Measurements from ENCODE around the gene SNCB.

Gene SNCB

GRCh38 chr5:176644294-176644693 is 14.0 kb upstream of the SNCB start:
- DNase-seq, result no peak

- no peak for DNase-seq
Measured at GRCh38 chr5:176643491-176644219, 13.3 kb upstream of the SNCB start.

DNA sequence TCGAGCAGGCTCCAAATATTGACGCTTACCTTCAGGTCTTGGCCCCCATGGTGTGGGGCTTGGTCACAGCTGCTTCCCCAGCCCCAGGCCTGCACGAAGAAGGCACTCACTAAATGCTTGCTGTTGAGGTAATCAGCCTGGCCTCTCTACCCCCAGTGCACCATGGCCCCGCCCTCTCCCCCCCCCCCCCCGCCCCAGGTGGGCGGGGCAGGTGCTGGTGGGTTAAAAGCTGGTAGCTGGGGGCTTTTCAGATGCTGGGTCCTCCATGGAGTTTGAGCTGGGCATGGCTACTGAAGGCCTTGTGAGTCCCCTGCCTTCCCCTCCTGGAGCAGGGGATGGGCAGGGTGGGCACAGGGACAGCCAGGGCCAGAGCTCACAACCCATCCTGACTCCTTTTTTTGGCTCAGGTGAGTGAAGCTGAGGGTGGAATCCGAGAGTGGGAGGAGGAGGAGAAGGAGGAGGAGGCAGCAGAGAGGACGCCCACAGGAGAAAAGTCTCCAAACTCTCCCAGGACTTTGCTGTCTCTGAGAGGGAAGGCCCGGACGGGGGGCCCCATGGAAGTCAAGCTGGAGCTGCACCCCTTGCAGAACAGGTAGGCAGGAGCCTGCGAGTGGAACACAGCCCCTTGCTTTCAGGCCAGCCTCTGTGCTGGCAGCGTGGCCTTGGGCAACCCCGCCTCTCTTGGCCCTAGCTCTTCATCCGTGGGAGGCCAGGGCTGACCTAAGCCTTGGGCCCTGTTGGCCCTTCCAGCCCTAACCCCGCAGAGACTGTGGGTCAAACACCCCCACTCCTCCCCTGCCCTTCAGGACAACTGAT is 12.5 kb upstream of the SNCB start:
- DNase-seq, result no peak

DNA sequence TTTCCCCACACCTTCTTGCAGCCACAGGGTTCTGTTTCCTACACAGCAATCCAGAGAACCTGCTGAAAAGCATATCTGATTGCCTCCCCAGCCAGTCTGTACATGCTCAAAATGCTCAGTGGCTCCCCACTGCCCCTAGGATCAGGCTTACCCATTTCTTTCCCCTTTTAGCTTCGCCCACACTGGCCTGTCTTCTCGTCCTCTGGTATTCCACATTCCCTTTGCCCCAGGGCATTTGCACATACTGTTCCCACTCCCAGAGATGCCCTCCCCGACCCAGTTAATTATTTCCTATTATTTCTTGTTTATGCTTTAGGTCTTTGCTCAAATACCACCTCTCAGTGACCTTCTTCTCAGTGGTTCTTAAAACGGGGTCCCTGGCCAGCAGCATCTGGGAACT is 10.3 kb upstream of the SNCB start:
- DNase-seq, result no peak

DNA sequence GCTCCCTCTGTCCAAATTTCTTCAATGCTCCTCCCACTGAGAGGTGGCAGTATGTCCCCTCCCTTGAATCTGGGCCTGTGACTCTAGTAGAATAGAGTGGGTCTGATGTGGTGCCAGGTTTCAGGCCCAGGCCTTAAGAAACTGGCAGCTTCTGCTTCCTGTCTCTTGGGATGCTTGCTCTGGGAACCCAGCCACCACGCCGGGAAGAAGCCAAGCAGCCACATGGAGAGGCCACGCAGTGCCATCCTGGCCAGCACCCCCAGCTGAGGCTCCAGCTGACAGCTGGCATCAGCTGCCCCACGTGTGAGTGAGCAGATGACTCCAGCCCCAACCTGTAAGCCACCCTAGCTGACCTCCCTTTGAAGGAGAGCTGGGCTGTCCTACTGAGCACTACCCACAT is 9.6 kb upstream of the SNCB start:
- no peak for DNase-seq

GRCh38 chr5:176639208-176639607 is 8.9 kb upstream of the SNCB start:
- DNase-seq, result no peak

DNA sequence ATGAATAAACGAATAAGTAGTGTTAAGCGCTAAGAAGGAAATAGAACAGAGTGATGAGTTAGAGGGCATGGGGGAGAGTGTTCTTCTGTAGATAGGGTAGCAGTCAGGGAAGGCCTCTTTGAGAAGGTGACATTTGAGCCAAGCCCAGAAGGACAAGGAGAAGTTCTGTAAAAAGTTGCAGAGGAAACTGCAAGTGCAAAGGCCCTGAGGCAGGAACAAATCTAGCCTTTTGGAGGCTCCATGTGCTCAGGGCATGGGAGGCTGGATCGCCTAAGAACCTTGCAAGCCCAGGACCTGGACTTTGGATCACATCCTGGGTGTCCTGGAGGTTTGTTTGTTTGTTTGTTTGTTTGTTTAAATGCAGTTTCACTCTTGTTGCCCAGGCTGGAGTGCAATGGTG is 8.1 kb upstream of the SNCB start:
- DNase-seq, result no peak

- DNase-seq, result no peak
Measured at GRCh38 chr5:176637556-176637955, 7.2 kb upstream of the SNCB start.

GRCh38 chr5:176636426-176636825 is 6.1 kb upstream of the SNCB start:
- no peak for DNase-seq

GRCh38 chr5:176633598-176633997 is 3.3 kb upstream of the SNCB start:
- DNase-seq, result no peak

- no peak for DNase-seq
Measured at GRCh38 chr5:176632745-176633144, 2.4 kb upstream of the SNCB start.

DNA sequence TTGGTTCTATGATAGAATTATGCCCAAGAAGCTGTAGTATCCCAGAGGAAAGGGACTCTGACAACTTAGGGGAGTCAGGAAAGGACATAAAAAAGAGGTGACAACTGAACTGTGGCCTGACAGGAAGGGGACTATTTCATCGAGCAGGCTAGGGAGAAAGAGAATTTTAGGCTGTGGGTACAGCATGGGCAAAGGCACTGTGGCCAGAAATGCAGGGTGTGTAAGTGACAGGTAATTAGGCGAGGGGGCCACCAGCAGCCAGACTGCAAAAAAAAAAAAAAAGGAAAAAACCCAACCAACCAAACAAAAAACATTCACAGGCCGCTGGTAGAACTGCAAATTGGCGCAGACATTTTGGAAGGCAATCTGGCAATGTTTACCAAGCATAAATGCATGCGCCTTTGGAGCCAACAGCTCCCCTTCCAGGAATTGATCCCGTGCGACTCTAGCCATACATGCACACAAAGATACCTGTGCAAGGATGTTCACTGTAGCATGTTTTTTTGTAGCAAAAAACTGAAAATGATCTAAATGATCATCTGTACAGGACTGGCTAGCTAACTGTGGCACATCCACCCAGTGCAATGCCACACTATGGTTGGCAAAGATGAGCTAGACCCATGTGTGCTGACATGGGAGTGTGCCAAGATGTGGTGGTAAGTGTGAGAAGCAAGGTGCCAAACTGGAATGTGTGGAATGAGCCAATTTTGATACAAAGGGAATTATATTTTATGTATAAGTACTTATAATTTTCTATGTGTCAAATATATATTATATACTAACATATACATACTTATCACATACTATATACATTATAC is 1.3 kb upstream of the SNCB start:
- no peak for DNase-seq

DNA sequence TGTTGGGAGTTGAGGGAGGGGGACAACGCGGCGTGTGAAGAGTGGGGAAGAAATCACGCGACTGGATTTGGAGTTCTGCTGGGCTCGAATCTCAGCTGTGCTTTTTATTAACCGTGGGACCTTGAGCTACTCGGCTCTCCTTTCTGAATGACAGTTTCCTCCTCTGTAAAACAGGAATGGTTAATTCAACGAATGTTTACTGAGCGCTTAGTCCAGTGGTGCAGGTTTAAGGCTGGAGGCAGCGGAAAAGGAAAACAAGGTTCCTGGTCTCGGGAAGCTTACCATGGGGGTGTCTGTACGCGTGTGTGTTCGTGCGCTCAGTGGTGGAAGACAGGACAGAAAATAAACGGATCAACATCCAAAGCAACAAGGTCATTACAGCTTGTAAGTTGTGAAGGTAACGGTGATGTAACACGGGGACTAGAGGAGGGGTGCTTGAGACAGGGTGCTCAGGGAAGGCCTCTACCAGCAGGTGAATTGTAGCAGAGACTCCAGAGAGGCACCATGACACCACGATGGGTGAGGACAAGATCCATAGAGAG is 418 bp upstream of the SNCB start:
- no peak for DNase-seq

DNA sequence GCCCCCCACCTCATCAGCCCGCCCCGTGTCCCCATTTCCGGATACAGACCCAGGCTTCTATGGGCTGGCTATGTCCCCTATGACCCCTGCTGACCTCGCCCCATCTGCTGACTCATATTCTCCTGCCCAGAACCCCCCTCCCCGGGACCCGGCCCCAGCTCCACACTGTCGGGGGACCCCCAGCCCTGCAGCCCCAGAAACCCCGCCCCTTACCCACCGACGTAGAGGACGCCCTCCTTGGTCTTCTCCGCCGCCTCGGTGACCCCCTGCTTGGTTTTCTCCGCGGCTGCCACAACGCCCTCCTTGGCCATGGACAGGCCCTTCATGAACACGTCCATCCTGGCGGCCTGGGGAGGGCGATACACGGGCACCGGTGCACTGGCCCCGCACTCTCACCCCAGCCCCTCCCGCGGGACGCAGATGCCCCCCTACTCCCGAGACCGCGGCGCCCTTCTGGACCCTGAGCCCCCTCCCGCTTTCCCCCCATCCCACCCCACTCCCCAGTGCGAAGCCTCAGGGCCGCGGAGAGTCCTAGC is 949 bp downstream of the SNCB start:
- no peak for DNase-seq

GRCh38 chr5:176628406-176629228 is 1.7 kb downstream of the SNCB start:
- no peak for DNase-seq

DNA sequence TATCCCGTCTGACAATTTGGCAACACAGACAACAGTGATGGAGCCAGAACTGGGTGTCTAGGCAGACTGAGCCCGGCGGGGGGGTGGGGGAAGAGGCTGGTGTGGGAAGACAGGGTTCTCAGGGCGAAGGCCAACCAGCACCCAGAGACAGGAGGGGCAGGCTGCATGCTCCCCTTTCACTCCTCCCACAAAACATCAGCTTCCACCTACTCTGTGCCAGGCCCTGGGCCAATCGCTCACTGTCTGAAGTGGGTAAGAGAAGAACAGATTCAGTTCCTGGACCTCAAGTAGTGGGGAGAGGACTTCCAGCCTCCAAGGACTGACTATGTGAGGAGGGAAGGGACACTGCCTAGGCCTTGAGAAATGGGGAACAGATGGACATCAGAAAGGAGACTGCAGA is 2.8 kb downstream of the SNCB start:
- no peak for DNase-seq

- no peak for DNase-seq
Measured at GRCh38 chr5:176626876-176627236, 3.5 kb downstream of the SNCB start.

DNA sequence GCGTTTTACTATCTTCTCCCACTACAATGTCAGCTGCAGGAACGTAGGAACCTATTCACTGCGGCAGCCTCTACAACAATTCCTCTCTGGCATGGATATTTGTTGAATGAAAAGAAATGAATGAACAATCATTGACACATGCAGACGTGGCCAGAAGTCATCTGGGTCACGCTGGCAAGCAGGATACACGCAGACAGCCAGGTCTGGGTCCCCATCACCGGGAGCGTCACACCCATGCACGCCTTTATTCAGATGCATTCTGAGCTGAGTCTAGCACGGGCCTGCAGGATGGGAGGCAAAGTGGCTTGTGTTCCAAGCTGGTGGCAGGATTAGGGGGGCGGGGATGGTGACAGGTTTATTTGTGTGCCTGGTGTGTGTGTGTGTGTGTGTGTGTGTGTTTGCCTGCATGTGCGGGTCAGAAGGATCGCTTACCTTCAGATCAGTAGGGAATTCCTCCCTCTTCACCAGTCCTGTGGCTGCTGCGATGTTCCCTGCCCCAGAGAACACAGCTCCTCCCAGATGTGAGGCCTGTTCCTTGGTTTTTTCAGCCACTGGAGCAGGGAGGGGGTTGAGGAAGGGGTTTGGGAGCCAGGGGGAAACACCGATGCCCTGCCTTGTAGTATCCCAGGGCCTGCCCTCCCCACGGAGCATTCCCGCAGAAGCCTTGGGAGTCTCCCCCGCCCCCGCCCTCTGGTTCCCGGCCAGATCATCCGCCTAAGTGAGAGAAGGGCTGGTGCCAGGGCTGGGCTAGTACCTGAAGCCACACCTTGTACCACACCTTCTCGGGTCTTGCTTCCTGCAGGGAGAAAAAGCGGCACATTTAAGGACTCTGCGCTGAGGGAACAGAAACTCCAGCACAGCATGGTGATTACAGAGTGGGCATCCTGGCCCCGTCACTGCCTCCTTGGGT is 4.1 kb downstream of the SNCB start:
- DNase-seq, result no peak

- no peak for DNase-seq
Measured at GRCh38 chr5:176625512-176625911, 4.8 kb downstream of the SNCB start.

- DNase-seq, result no peak
Measured at GRCh38 chr5:176624938-176625337, 5.4 kb downstream of the SNCB start.

- DNase-seq, result no peak
Measured at GRCh38 chr5:176624142-176624541, 6.2 kb downstream of the SNCB start.
